Measurements from ENCODE around the gene ANO8.

Gene ANO8

GRCh38 chr19:17307876-17308377 is 26.7 kb downstream of the ANO8 start:
- Histone ChIP-seq H2AFZ (ENCODE audit: low read length, unreplicated experiment) (no peak overlapping the region), H3K4me3 (ENCODE audit: low read depth, low read length) (no peak overlapping the region), H3K79me2 (ENCODE audit: control insufficient read depth, insufficient read depth, low read length, unreplicated experiment) (peaks cover 34% of the 10 kb centered on the region), H3K27ac (ENCODE audit: low read depth, low read length) (no peak overlapping the region), H3K27me3 (ENCODE audit: insufficient read depth, low read length) (no peaks in the 10 kb centered on the region), H3K36me3 (ENCODE audit: insufficient read depth, low read length) (no peaks in the 10 kb centered on the region), H3K4me1 (ENCODE audit: control insufficient read depth, insufficient read depth, low read length, unreplicated experiment) (peaks cover 39% of the 10 kb centered on the region)

GRCh38 chr19:17306285-17306714 is 28.4 kb downstream of the ANO8 start:
- Histone ChIP-seq H3K36me3 (ENCODE audit: insufficient read depth, low read length) (no peaks in the 10 kb centered on the region), H3K4me3 (ENCODE audit: low read depth, low read length) (peak overlapping the region; percentile 99), H3K27me3 (ENCODE audit: insufficient read depth, low read length) (no peaks in the 10 kb centered on the region), H3K4me1 (ENCODE audit: control insufficient read depth, insufficient read depth, low read length, unreplicated experiment) (peaks cover 29% of the 10 kb centered on the region), H2AFZ (ENCODE audit: low read length, unreplicated experiment) (peak overlapping the region; percentile 95), H3K79me2 (ENCODE audit: control insufficient read depth, insufficient read depth, low read length, unreplicated experiment) (peaks cover 20% of the 10 kb centered on the region), H3K27ac (ENCODE audit: low read depth, low read length) (peak overlapping the region; percentile 72; the same call in 1 of the 2 replicates)

- H3K4me1 ChIP-seq (ENCODE audit: control insufficient read depth, insufficient read depth, low read length, unreplicated experiment), result peaks cover 26% of the 10 kb centered on the region
- no peaks in the 10 kb centered on the region for H3K27me3 ChIP-seq (ENCODE audit: insufficient read depth, low read length)
- H3K36me3 ChIP-seq (ENCODE audit: insufficient read depth, low read length), result no peaks in the 10 kb centered on the region
- H3K79me2 ChIP-seq (ENCODE audit: control insufficient read depth, insufficient read depth, low read length, unreplicated experiment), result peaks cover 14% of the 10 kb centered on the region
- H2AFZ ChIP-seq (ENCODE audit: low read length, unreplicated experiment), result peak within 1 kb of the TSS; percentile 95
- H3K27ac ChIP-seq (ENCODE audit: low read depth, low read length), result peak within 1 kb of the TSS; percentile 72; the same call in 1 of the 2 replicates
- peak within 1 kb of the TSS; percentile 99 for H3K4me3 ChIP-seq (ENCODE audit: low read depth, low read length)
These were observed 29.0 kb downstream of the ANO8 start, which contains the start of gene MRPL34 for GRCh38 chr19:17305517-17306284. MRPL34 (plus strand) TSS chr19:17305872; CDS start chr19:17305893, 21 bp downstream.

- Histone ChIP-seq H3K4me3 (ENCODE audit: low read depth, low read length) (peak overlapping the region; percentile 99; the same call in 1 of the 2 replicates), H3K27ac (ENCODE audit: low read depth, low read length) (no peak overlapping the region), H3K79me2 (ENCODE audit: control insufficient read depth, insufficient read depth, low read length, unreplicated experiment) (peaks cover 9% of the 10 kb centered on the region), H2AFZ (ENCODE audit: low read length, unreplicated experiment) (no peak overlapping the region), H3K4me1 (ENCODE audit: control insufficient read depth, insufficient read depth, low read length, unreplicated experiment) (peaks cover 21% of the 10 kb centered on the region), H3K27me3 (ENCODE audit: insufficient read depth, low read length) (no peaks in the 10 kb centered on the region), H3K36me3 (ENCODE audit: insufficient read depth, low read length) (no peaks in the 10 kb centered on the region)
These were observed 29.5 kb downstream of the ANO8 start for GRCh38 chr19:17305216-17305516.

- H2AFZ ChIP-seq (ENCODE audit: low read length, unreplicated experiment), result no peak overlapping the region
- H3K27ac ChIP-seq (ENCODE audit: low read depth, low read length), result no peak overlapping the region
- no peaks in the 10 kb centered on the region for H3K36me3 ChIP-seq (ENCODE audit: insufficient read depth, low read length)
- no peak overlapping the region for H3K4me3 ChIP-seq (ENCODE audit: low read depth, low read length)
- H3K4me1 ChIP-seq (ENCODE audit: control insufficient read depth, insufficient read depth, low read length, unreplicated experiment), result peaks cover 20% of the 10 kb centered on the region
- H3K27me3 ChIP-seq (ENCODE audit: insufficient read depth, low read length), result no peaks in the 10 kb centered on the region
- H3K79me2 ChIP-seq (ENCODE audit: control insufficient read depth, insufficient read depth, low read length, unreplicated experiment), result peaks cover 3% of the 10 kb centered on the region
These were observed 30.1 kb downstream of the ANO8 start for GRCh38 chr19:17304386-17305215.

GRCh38 chr19:17303940-17304267 is 30.8 kb downstream of the ANO8 start:
- Histone ChIP-seq H3K36me3 (ENCODE audit: insufficient read depth, low read length) (no peaks in the 10 kb centered on the region), H3K4me1 (ENCODE audit: control insufficient read depth, insufficient read depth, low read length, unreplicated experiment) (peaks cover 20% of the 10 kb centered on the region), H3K27me3 (ENCODE audit: insufficient read depth, low read length) (no peaks in the 10 kb centered on the region), H3K79me2 (ENCODE audit: control insufficient read depth, insufficient read depth, low read length, unreplicated experiment) (peaks cover 2% of the 10 kb centered on the region), H2AFZ (ENCODE audit: low read length, unreplicated experiment) (peak overlapping the region; percentile 42), H3K27ac (ENCODE audit: low read depth, low read length) (no peak overlapping the region), H3K4me3 (ENCODE audit: low read depth, low read length) (no peak overlapping the region)

GRCh38 chr19:17303167-17303939 is 31.3 kb downstream of the ANO8 start, which contains the start of gene ABHD8:
ABHD8 (minus strand) TSS chr19:17303425; CDS start chr19:17301616, 1,809 bp downstream.
- H2AFZ ChIP-seq (ENCODE audit: low read length, unreplicated experiment), result peak within 1 kb of the TSS; percentile 42
- H3K79me2 ChIP-seq (ENCODE audit: control insufficient read depth, insufficient read depth, low read length, unreplicated experiment), result peaks cover 2% of the 10 kb centered on the region
- H3K27ac ChIP-seq (ENCODE audit: low read depth, low read length), result no peak within 1 kb of the TSS
- H3K4me1 ChIP-seq (ENCODE audit: control insufficient read depth, insufficient read depth, low read length, unreplicated experiment), result peaks cover 20% of the 10 kb centered on the region
- H3K4me3 ChIP-seq (ENCODE audit: low read depth, low read length), result peak within 1 kb of the TSS; percentile 89
- H3K36me3 ChIP-seq (ENCODE audit: insufficient read depth, low read length), result no peaks in the 10 kb centered on the region
- H3K27me3 ChIP-seq (ENCODE audit: insufficient read depth, low read length), result no peaks in the 10 kb centered on the region

- Histone ChIP-seq H3K27me3 (ENCODE audit: insufficient read depth, low read length) (no peaks in the 10 kb centered on the region), H3K27ac (ENCODE audit: low read depth, low read length) (no peak overlapping the region), H3K4me1 (ENCODE audit: control insufficient read depth, insufficient read depth, low read length, unreplicated experiment) (peaks cover 20% of the 10 kb centered on the region), H2AFZ (ENCODE audit: low read length, unreplicated experiment) (no peak overlapping the region), H3K36me3 (ENCODE audit: insufficient read depth, low read length) (no peaks in the 10 kb centered on the region), H3K4me3 (ENCODE audit: low read depth, low read length) (peak overlapping the region; percentile 89), H3K79me2 (ENCODE audit: control insufficient read depth, insufficient read depth, low read length, unreplicated experiment) (peaks cover under 1% of the 10 kb centered on the region)
These were observed 32.1 kb downstream of the ANO8 start for GRCh38 chr19:17302391-17303166.

GRCh38 chr19:17300992-17301619 is 33.5 kb downstream of the ANO8 start:
- Histone ChIP-seq H3K27me3 (ENCODE audit: insufficient read depth, low read length) (no peaks in the 10 kb centered on the region), H2AFZ (ENCODE audit: low read length, unreplicated experiment) (no peak overlapping the region), H3K36me3 (ENCODE audit: insufficient read depth, low read length) (no peaks in the 10 kb centered on the region), H3K27ac (ENCODE audit: low read depth, low read length) (no peak overlapping the region), H3K4me1 (ENCODE audit: control insufficient read depth, insufficient read depth, low read length, unreplicated experiment) (peaks cover 16% of the 10 kb centered on the region), H3K79me2 (ENCODE audit: control insufficient read depth, insufficient read depth, low read length, unreplicated experiment) (no peaks in the 10 kb centered on the region), H3K4me3 (ENCODE audit: low read depth, low read length) (no peak overlapping the region)
